K562 (cell line): ENCODE measurements around the gene TEX54. TPM values are rescaled to one million over a fixed set of nuclear protein-coding genes. Genes with fewer than 3 reads are reported as not detected.

ENCODE experiments used
- ASH1L ChIP-seq: fragments of 450-650 bp; IDR thresholded peaks from 2 replicates; pipeline ENCODE4 v1.6.1; 2018; ENCODE audit warnings: borderline replicate concordance, mild to moderate bottlenecking, low read depth; ENCODE audit not compliant: partially characterized antibody
- CBFA2T3 ChIP-seq: fragments of 450-650 bp; IDR thresholded peaks from 2 replicates; pipeline ENCODE4 v1.6.1; 2017
- E2F6 ChIP-seq, 2 experiments: IDR thresholded peaks; 2 replicates each; pipeline ENCODE4 v1.6.1; 2011; ENCODE audit warnings: borderline replicate concordance in 1 of 2, control low read depth in 1 of 2, low read depth in 1 of 2, low read length in 1 of 2, mild to moderate bottlenecking in 1 of 2, mixed read lengths in 1 of 2, moderate library complexity in 1 of 2; ENCODE audit not compliant: insufficient read depth in 1 of 2, insufficient read length in 1 of 2, poor library complexity in 1 of 2, severe bottlenecking in 1 of 2; ENCODE audit errors: extremely low read depth in 1 of 2
- KDM5B ChIP-seq: fragments of 200-600 bp; sonication (generic); IDR thresholded peaks from 2 replicates; pipeline ENCODE4 v1.6.1; 2012; ENCODE audit warnings: low read depth, mild to moderate bottlenecking, moderate library complexity, low read length, control low read depth, inconsistent platforms; ENCODE audit not compliant: insufficient replicate concordance
- L3MBTL2 ChIP-seq: fragments of 450-650 bp; IDR thresholded peaks from 2 replicates; pipeline ENCODE4 v1.6.1; 2016; ENCODE audit warnings: mild to moderate bottlenecking, moderate library complexity
- PCBP1 ChIP-seq: fragments of 200-400 bp; formaldehyde crosslinking; IDR thresholded peaks from 2 replicates; pipeline ENCODE4 v1.6.1; 2018; ENCODE audit warnings: mild to moderate bottlenecking, low read depth, low read length; ENCODE audit not compliant: poor library complexity, severe bottlenecking
- PHF8 ChIP-seq: fragments of 200-600 bp; sonication (generic); IDR thresholded peaks from 2 replicates; pipeline ENCODE4 v1.6.1; 2012; ENCODE audit warnings: mixed run types, mild to moderate bottlenecking, inconsistent platforms, low read length, moderate library complexity, borderline replicate concordance
- POLR2H ChIP-seq: IDR thresholded peaks from 2 replicates; pipeline ENCODE4 v1.6.1; 2016; ENCODE audit warnings: missing genetic modification characterization, low read depth, mild to moderate bottlenecking, control low read depth, missing compliant biosample characterization, moderate library complexity
- PYGO2 ChIP-seq: fragments of 450-650 bp; IDR thresholded peaks from 2 replicates; pipeline ENCODE4 v1.6.1; 2016; ENCODE audit warnings: mild to moderate bottlenecking, missing genetic modification characterization, moderate library complexity, missing compliant biosample characterization
- RBBP5 ChIP-seq: fragments of 200-600 bp; sonication (generic); IDR thresholded peaks from 2 replicates; pipeline ENCODE4 v1.6.1; 2012; ENCODE audit warnings: borderline replicate concordance, mild to moderate bottlenecking, low read length, control low read depth, inconsistent platforms; ENCODE audit not compliant: insufficient read depth, poor library complexity, severe bottlenecking
- SAP30 ChIP-seq: fragments of 200-600 bp; sonication (generic); IDR thresholded peaks from 2 replicates; pipeline ENCODE4 v1.6.1; 2012; ENCODE audit warnings: borderline replicate concordance, low read depth, mild to moderate bottlenecking, moderate library complexity, low read length, control low read depth, inconsistent platforms; ENCODE audit not compliant: insufficient read depth, poor library complexity, severe bottlenecking
- XRCC5 ChIP-seq: fragments of 200-400 bp; formaldehyde crosslinking; IDR thresholded peaks from 2 replicates; pipeline ENCODE4 v1.6.1; 2017; ENCODE audit warnings: low read depth, mild to moderate bottlenecking, low read length
- ZBTB17 ChIP-seq: fragments of 450-650 bp; formaldehyde crosslinking; IDR thresholded peaks from 2 replicates; pipeline ENCODE4 v1.4.0; 2020; ENCODE audit warnings: mild to moderate bottlenecking
- polyA plus RNA-seq, 8 experiments: library from polyadenylated mRNA; depleted of rRNA in 4 of 8; stranded (reverse) in 5 of 8; unstranded in 3 of 8; fragments of >200 nt; fragmentation: Nextera tagmentation in 2 of 8; fragmentation: Illumina TruSeq in 1 of 8; extraction: Ambion mirVana in 2 of 8; extraction: Trizol in 1 of 8; gene quantifications; 2 replicates each; pipeline versions ENCODE4 v1.2.1 to v1.2.3, GENCODE V29; 2011 to 2014; ENCODE audit warnings: inconsistent platforms in 1 of 8, missing spikeins in 1 of 8
- total RNA-seq, 7 experiments: library from RNA; depleted of rRNA in 6 of 7; stranded (reverse); fragments of >200 nt in 6 of 7; fragmentation: Illumina TruSeq in 2 of 7; extraction: Trizol in 2 of 7; gene quantifications; 2 replicates each; pipeline versions ENCODE4 v1.2.1 to v1.2.3, GENCODE V29; 2011 to 2021; ENCODE audit warnings: low replicate concordance in 1 of 7

Gene TEX54
- total and polyA plus RNA-seq, 9 of the 15 experiments (the other 6 are each of a cell fraction or from before 2014, with no cell fraction given), result not detected

- TF ChIP-seq ZBTB17 (CRISPR knock-in tag) (no peak), L3MBTL2 (peak; percentile 50; the same call in 1 of the 2 replicates), CBFA2T3 (no peak), PYGO2 (no peak), E2F6 (IDR thresholded peaks at IDR 0.05; ENCODE audit: borderline replicate concordance in 1 of 2, extremely low read depth in 1 of 2, insufficient read depth in 1 of 2, insufficient read length in 1 of 2, low read depth in 1 of 2, low read length in 1 of 2, poor library complexity in 1 of 2, severe bottlenecking in 1 of 2) (peak in 1 of 2 experiments; percentile 32), ASH1L (no peak), POLR2H (tag) (no peak), RBBP5 (peak; percentile 69), PHF8 (peak; percentile 68; the same call in 1 of the 2 replicates), PCBP1 (no peak), XRCC5 (0 out of 2 replicates have a peak, but pooled peaks have one; percentile 26), SAP30 (peak; percentile 49), KDM5B (peak; percentile 67)
These were observed at the start of gene TEX54 (continued) for GRCh38 chr11:62832336-62833234.
